ENCODE measurements around the gene GJC2.
A peak's percentile ranks its signal among the peaks of the same experiment; 100 is the strongest.

GJC2 gene

DNA sequence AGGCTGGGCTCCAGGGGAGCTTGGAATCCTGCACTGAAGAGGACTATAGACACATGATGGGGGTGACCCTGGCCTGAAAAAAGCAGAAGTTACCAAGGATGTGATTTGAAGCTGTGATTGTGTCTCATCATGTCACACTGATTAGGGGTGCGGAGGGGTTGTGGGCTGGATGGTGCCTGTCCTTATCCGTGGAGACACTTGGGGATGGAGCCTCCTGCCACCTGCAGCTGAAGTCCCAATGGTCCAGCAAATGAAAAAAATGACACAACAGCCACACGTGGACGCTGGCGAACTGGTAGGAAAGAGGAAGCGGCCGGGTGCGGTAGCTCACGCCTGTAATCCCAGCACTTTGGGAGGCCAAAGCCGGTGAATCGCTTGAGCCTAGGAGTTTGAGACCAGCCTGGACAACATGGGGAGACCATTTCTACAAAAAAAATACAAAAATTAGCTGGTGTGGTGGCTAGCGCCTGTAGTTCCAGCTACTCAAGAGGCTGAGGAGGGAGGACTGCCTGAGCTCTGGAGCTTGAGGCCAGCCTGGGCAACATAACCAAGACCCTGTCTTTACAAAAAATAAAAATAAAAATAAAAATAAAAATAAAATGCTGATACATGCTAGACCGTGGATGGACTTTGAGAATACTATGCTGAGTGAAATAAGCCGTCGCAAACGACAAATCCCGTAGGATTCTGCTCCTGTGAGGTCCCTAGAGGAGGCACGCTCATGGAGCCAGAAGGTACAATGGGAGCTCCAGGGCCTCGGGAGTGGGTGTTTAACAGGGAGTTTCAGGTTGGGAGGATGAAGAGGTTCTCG, 15.0 kb downstream of the GJC2 start:
- TF ChIP-seq, protein P1, sequence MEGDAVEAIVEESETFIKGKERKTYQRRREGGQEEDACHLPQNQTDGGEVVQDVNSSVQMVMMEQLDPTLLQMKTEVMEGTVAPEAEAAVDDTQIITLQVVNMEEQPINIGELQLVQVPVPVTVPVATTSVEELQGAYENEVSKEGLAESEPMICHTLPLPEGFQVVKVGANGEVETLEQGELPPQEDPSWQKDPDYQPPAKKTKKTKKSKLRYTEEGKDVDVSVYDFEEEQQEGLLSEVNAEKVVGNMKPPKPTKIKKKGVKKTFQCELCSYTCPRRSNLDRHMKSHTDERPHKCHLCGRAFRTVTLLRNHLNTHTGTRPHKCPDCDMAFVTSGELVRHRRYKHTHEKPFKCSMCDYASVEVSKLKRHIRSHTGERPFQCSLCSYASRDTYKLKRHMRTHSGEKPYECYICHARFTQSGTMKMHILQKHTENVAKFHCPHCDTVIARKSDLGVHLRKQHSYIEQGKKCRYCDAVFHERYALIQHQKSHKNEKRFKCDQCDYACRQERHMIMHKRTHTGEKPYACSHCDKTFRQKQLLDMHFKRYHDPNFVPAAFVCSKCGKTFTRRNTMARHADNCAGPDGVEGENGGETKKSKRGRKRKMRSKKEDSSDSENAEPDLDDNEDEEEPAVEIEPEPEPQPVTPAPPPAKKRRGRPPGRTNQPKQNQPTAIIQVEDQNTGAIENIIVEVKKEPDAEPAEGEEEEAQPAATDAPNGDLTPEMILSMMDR (IDR thresholded peaks at IDR 0.05; ENCODE audit: low read depth, low read length), result no peak
- H3K4me1 ChIP-seq, result peaks cover 8% of the 10 kb centered on the region; the same call in 1 of the 2 replicates
- peak overlapping the region; percentile 54 for H3K4me3 ChIP-seq (ENCODE audit: low read depth, low read length)
- H3K9me3 ChIP-seq, result no peaks in the 10 kb centered on the region
- no peaks in the 10 kb centered on the region for H3K36me3 ChIP-seq
- DNase-seq, result no peak
- no peaks in the 10 kb centered on the region for H3K27me3 ChIP-seq

DNA sequence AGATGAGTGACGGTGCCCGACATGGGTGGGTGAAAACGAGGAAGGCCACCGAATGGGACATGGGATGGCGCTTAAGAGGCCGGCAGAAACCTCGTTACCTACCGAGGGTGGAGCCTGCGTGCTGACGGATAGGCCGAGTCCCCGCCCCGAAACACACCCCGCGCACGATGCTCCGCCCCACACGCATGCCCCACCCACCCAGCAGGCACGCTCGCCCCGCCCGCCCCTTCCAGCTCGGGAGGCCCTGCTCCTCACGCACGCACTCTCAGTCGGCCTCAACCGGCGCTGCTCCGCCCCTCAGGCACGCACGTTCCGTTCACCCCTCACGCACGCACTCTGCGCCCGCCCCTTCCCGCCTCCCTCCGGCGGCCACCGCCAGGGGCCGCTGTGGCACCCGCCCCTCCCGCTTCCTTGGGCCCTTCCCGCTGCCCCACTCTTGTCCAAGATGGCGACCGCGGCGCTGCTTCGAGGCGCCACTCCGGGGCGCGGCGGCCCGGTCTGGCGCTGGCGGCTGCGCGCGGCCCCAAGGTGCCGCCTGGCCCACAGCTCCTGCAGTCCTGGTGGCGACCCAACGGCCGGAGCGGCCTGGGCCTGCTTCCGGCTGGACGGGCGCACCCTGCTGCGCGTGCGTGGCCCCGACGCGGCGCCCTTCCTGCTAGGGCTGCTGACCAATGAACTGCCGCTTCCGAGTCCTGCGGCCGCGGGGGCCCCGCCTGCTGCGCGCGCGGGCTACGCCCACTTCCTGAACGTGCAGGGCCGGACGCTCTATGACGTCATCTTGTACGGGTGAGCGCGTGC, 15.8 kb downstream of the GJC2 start, which contains the start of gene IBA57:
TSS of gene IBA57 (plus strand) at position 433 of the 798 bp plus-strand sequence. CDS start at position 446, 13 bp downstream.
- TF ChIP-seq, protein P1 (IDR thresholded peaks at IDR 0.05; ENCODE audit: low read depth, low read length), result peak; percentile 72
- H3K4me3 ChIP-seq (ENCODE audit: low read depth, low read length), result peak within 1 kb of the TSS; percentile 66
- DNase-seq, result peak; percentile 99
- peaks cover 8% of the 10 kb centered on the region; the same call in 1 of the 2 replicates for H3K4me1 ChIP-seq
- H3K36me3 ChIP-seq, result no peaks in the 10 kb centered on the region
- no peaks in the 10 kb centered on the region for H3K27me3 ChIP-seq
- H3K9me3 ChIP-seq, result no peaks in the 10 kb centered on the region

DNA sequence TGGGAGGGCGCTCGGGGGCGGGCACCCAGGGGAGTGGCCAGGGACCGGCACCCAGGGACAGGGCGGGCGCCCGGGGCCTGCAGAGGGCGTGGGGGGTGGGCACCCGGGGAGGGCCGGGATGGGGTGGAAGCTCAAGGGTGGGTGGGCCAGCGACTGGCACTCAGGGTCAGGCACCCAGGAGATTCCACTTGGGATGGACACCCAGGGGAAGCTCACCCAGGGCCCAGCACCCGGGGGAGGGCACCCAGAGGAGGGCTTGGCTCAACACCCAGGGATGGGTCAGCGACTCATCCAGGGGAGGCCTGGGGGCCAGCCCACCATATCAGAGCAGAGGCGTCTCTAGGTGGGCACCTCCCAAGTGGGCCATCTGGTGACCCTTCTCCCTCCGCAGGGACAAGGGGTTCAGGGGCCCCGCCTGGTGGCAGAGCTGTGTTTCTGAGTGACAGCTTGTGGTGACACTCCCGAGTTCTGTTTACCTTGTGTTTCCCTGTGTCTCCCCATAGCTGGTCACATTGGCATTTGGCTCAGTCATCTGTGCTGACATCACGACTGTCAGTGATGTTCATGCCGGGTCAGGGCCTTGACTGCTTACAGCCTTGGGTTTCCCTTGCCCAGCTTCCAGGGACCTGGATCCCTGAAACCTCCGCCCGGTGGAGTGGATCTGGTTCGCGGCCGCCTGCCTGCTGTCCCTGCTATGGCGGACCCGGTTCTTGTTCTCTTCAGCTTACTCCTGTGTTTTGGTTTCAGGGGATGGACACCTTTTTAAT, 16.6 kb downstream of the GJC2 start:
- Histone ChIP-seq H3K4me3 (ENCODE audit: low read depth, low read length) (peak overlapping the region; percentile 66), H3K27me3 (no peaks in the 10 kb centered on the region), H3K9me3 (no peaks in the 10 kb centered on the region), H3K36me3 (no peaks in the 10 kb centered on the region), H3K4me1 (peaks cover 8% of the 10 kb centered on the region; the same call in 1 of the 2 replicates)
- TF ChIP-seq, protein P1 (IDR thresholded peaks at IDR 0.05; ENCODE audit: low read depth, low read length), result peak; percentile 50
- peak; percentile 58 for DNase-seq

DNA sequence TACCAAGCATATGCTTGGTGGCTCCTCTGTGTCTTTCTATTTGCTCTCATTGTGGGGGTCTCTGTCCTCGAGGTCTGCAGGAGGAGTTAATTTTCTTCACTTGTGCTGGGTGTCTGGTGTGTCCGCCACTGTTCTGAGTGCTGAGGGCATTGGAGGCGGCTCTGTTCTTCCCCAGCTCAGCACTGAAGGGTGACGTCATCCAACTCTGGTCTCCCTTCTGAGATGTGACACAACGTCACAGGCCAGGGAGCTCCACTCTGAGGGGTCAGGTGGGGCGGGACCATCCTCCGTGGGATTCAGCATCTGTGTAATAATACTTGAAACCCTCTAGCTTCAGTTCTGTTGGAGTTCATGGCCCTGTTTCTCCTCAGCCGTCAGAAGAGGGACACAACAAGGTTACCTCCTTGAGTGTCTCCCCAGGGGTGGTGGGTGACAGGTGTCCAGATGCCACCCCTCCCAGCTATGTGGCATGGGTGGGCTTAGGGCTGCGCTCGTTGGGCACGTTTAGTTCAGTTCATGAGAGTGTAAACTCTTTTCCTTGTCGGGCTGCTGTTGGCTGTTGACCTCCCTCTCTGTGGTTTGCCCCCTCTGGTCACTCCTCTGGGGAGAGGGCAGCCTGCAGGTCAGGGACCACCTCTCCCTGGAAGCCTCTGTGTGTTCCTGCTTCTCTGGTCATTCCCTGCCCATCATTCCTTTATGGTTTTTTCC, 19.0 kb downstream of the GJC2 start:
- Histone ChIP-seq H3K9me3 (no peaks in the 10 kb centered on the region), H3K4me3 (ENCODE audit: low read depth, low read length) (no peak overlapping the region), H3K4me1 (no peaks in the 10 kb centered on the region), H3K27me3 (no peaks in the 10 kb centered on the region), H3K36me3 (no peaks in the 10 kb centered on the region)
- no peak for DNase-seq
- TF ChIP-seq, protein P1 (IDR thresholded peaks at IDR 0.05; ENCODE audit: low read depth, low read length), result no peak

DNA sequence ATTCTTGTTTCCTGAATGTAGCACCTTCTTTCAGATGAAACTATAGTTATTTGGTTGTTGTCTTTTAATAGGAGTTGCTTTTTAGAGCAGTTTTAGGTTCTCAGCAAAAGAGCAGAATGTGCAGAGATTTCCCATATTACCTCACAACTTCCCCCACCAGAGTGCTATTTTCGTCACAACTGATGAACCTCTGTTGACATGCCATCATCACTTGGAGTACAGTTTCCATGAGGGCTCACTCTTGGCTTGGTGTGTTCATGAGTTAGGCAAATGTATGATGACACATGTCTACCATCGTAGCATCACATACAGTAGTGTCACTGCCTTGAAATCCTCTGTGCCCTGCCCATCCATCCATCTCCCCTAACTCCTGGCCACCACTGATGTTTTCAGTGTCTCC, 19.6 kb downstream of the GJC2 start:
- Histone ChIP-seq H3K4me3 (ENCODE audit: low read depth, low read length) (no peak overlapping the region), H3K4me1 (no peaks in the 10 kb centered on the region), H3K36me3 (no peaks in the 10 kb centered on the region), H3K27me3 (no peaks in the 10 kb centered on the region), H3K9me3 (no peaks in the 10 kb centered on the region)
- DNase-seq, result no peak
- TF ChIP-seq, protein P1 (IDR thresholded peaks at IDR 0.05; ENCODE audit: low read depth, low read length), result no peak
